NCI-H345 treated with DMSO at 0.1 percent for 48 hours (cell line): ENCODE measurements around the gene ABCB8.

Experiments used
- DNase-seq: peaks from one replicate; lab custom pipeline; 2025; ENCODE audit not compliant: unreplicated experiment; lab: John Stamatoyannopoulos, UW

ABCB8 gene

GRCh38 chr7:151056666-151057505 is 28.6 kb downstream of the ABCB8 start:
- DNase-seq = no peak

- no peak for DNase-seq
Measured at GRCh38 chr7:151057506-151057988, 29.3 kb downstream of the ABCB8 start, which contains the start of gene CDK5. TSS of gene CDK5 (minus strand) at chr7:151057897. CDS start at chr7:151057848, 49 bp downstream.

- peak; percentile 98 for DNase-seq
Measured at GRCh38 chr7:151057989-151058780, 29.9 kb downstream of the ABCB8 start.

GRCh38 chr7:151058781-151059366 is 30.6 kb downstream of the ABCB8 start:
- DNase-seq = peak; percentile 39

- DNase-seq = peak; percentile 37
Measured at GRCh38 chr7:151059367-151060112, 31.3 kb downstream of the ABCB8 start, which contains the start of gene SLC4A2. TSS of gene SLC4A2 (plus strand) at chr7:151059589. CDS start at chr7:151061988, 2,399 bp downstream.

- DNase-seq = no peak
Measured at GRCh38 chr7:151060113-151060415, 31.8 kb downstream of the ABCB8 start.

GRCh38 chr7:151060416-151061212 is 32.4 kb downstream of the ABCB8 start:
- DNase-seq = no peak

GRCh38 chr7:151061213-151062110 is 33.2 kb downstream of the ABCB8 start:
- no peak for DNase-seq

- DNase-seq = no peak
Measured at GRCh38 chr7:151062111-151062398, 33.8 kb downstream of the ABCB8 start.

- no peak for DNase-seq
Measured at GRCh38 chr7:151062399-151063211, 34.4 kb downstream of the ABCB8 start.

GRCh38 chr7:151063212-151063561 is 34.9 kb downstream of the ABCB8 start:
- DNase-seq = no peak

- no peak for DNase-seq
Measured at GRCh38 chr7:151064454-151064853, 36.2 kb downstream of the ABCB8 start.

GRCh38 chr7:151064993-151065392 is 36.7 kb downstream of the ABCB8 start:
- DNase-seq = no peak

GRCh38 chr7:151065516-151065915 is 37.3 kb downstream of the ABCB8 start:
- no peak for DNase-seq

GRCh38 chr7:151066273-151066974 is 38.2 kb downstream of the ABCB8 start:
- DNase-seq = no peak

GRCh38 chr7:151068069-151068773 is 40.0 kb downstream of the ABCB8 start:
- no peak for DNase-seq

- DNase-seq = no peak
Measured at GRCh38 chr7:151069841-151070573, 41.8 kb downstream of the ABCB8 start.
